Ovary (tissue), 9 donors: ENCODE results near the gene ADCK1. TPM values are rescaled to one million over a fixed set of nuclear protein-coding genes. Genes with fewer than 3 reads are reported as not detected.

Experiments
- DNase-seq, 5 donors: peaks; one replicate each; pipeline ENCODE4 v3.0.0-alpha.2; 2019 to 2020
- H3K27ac ChIP-seq, 2 donors: fragments of 200-600 bp; one replicate each; pipeline versions ENCODE4 v1.5.1 to v1.8.0; 2019 to 2022
- H3K27me3 ChIP-seq: fragments of 200-600 bp; one replicate; pipeline ENCODE4 v1.8.0; 2022
- H3K36me3 ChIP-seq: fragments of 200-600 bp; sonication (generic); one replicate; pipeline ENCODE4 v1.5.1; 2019
- H3K4me1 ChIP-seq: one replicate; pipeline ENCODE4 v1.8.1; 2013; ENCODE audit warnings: mild to moderate bottlenecking, moderate library complexity; ENCODE audit not compliant: insufficient read depth
- H3K4me3 ChIP-seq: fragments of 200-600 bp; sonication (generic); one replicate; pipeline ENCODE4 v1.5.1; 2017
- H3K9me3 ChIP-seq, 2 donors: fragments of 200-600 bp in 1 of 2; sonication (generic) in 1 of 2; one replicate each; pipeline versions ENCODE4 v1.5.1 to v1.8.1; 2013 to 2019; ENCODE audit warnings: mild to moderate bottlenecking in 1 of 2, moderate library complexity in 1 of 2
- EP300 ChIP-seq: sonication (generic); formaldehyde crosslinking; IDR thresholded peaks from one replicate; pipeline ENCODE4 v1.6.1; 2017; ENCODE audit warnings: antibody characterized with exemption
- POLR2A ChIP-seq: fragments of 450-650 bp; IDR thresholded peaks from one replicate; pipeline ENCODE4 v1.6.1; 2017; ENCODE audit warnings: antibody characterized with exemption, mild to moderate bottlenecking, moderate library complexity
- WGBS, 3 donors: extraction: QIAGEN DNeasy Blood & Tissue Kit in 1 of 3; methylation state at CpG; one replicate each; pipeline versions ENCODE4 v1.1.5 to v1.1.7; 2013 to 2017; 5-methylcytosine and 5-hydroxymethylcytosine counted together
- intact Hi-C, 4 donors: fragments of 100-400 bp; cut with DNase I; formaldehyde crosslinking; loops; one replicate each; pipeline versions ENCODE4 v1.11.0 to v1.15.1; 2022 to 2023
- polyA plus RNA-seq, 2 donors: library from polyadenylated mRNA; stranded (reverse); fragments of 200-250 nt in 1 of 2; fragments of 350-450 nt in 1 of 2; fragmentation: Illumina TruSeq in 1 of 2; extraction: RNeasy Lipid Tissue Mini Kit (QIAGEN cat#74804) in 1 of 2; gene quantifications; one replicate each; pipeline ENCODE4 v1.2.3, GENCODE V29; 2013 to 2014
- total RNA-seq, 7 donors: library from RNA; depleted of rRNA in 2 of 7; stranded (reverse); fragments of >200 nt in 2 of 7; fragmentation: NEBNext Ultra II Directional in 3 of 7; extraction: Animal tissue kit (Norgen Biotek cat#: 25700) in 3 of 7; gene quantifications; one replicate each; pipeline versions ENCODE4 v1.1.0 to v1.2.4, GENCODE V29; 2016 to 2023
- TF ChIP-seq, protein P1 (sequence below), 3 donors: fragments of 450-650 bp in 2 of 3; fragments of 200-600 bp in 1 of 3; IDR thresholded peaks; one replicate each; pipeline versions ENCODE4 v1.5.1 to v1.8.0; 2016 to 2022; ENCODE audit warnings: antibody characterized with exemption in 3 of 3, mild to moderate bottlenecking in 1 of 3
- donor health status: DM: no; HTN: no; CAD: no; lungs with moderate emphysema.
- donor health status: DM: no; HTN: no; CAD: no.
- donor health status: Bipolar disorder and iron deficiency.
- donor health status: DM: yes; HTN: yes; CAD: no.
- donor health status: DM: no; HTN: no; CAD: no.
- donor health status: DM: yes; HTN: yes; CAD: no.

Gene ADCK1
- total and polyA plus RNA-seq, 9 donors = 1.7 to 7.9 (median 6.8) TPM

DNA sequence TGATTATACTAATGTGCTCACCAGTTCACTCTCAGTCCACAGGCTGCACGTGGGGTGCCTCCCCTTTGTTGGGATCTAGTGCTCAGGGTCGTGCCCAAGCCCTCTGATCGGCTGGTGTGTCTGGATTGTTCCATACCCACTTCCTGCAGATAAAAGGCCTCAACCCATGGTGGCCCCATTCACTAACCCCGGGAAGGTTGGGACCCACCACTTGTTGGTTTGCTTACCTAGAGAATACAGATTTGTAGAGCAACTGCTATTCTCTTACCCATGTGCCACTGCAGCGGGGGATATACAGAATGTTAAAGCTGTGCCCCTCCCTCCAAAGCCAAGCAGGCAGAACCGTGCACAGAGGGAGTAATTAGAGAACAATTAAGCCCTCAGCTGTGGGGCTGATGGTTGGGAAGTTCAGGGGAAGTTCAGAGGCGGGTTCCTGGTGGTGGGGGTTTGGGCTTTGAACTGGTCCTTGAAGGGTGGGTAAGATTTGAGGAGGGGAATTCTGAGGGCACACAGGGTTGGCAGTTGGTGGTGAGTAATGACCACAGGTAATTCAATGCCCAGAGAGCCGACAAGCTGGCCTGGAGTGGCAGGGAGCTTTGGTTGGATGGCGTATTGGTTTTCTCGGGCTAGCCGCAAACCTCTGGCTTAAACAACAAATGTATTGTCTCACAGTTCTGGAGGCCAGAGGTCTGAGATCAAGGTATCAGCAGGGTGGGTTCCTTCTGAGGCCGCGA is 68.8 kb downstream of the ADCK1 start:
- Histone ChIP-seq H3K4me1 (no peaks in the 10 kb centered on the region), H3K27me3 (no peaks in the 10 kb centered on the region), H3K4me3 (no peak overlapping the region), H3K36me3 (no peaks in the 10 kb centered on the region), H3K27ac (no peak overlapping the region), H3K9me3 (no peaks in the 10 kb centered on the region)
- 82 to 86% (median 84%) methylated on average over 13 of the region's 13 CpGs for WGBS, 3 donors
- TF ChIP-seq, protein P1, sequence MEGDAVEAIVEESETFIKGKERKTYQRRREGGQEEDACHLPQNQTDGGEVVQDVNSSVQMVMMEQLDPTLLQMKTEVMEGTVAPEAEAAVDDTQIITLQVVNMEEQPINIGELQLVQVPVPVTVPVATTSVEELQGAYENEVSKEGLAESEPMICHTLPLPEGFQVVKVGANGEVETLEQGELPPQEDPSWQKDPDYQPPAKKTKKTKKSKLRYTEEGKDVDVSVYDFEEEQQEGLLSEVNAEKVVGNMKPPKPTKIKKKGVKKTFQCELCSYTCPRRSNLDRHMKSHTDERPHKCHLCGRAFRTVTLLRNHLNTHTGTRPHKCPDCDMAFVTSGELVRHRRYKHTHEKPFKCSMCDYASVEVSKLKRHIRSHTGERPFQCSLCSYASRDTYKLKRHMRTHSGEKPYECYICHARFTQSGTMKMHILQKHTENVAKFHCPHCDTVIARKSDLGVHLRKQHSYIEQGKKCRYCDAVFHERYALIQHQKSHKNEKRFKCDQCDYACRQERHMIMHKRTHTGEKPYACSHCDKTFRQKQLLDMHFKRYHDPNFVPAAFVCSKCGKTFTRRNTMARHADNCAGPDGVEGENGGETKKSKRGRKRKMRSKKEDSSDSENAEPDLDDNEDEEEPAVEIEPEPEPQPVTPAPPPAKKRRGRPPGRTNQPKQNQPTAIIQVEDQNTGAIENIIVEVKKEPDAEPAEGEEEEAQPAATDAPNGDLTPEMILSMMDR (IDR thresholded peaks at IDR 0.05) = no peak
- TF ChIP-seq EP300 (no peak), POLR2A (no peak)
- DNase-seq = no peak
- intact Hi-C loops = no loop called here

DNA sequence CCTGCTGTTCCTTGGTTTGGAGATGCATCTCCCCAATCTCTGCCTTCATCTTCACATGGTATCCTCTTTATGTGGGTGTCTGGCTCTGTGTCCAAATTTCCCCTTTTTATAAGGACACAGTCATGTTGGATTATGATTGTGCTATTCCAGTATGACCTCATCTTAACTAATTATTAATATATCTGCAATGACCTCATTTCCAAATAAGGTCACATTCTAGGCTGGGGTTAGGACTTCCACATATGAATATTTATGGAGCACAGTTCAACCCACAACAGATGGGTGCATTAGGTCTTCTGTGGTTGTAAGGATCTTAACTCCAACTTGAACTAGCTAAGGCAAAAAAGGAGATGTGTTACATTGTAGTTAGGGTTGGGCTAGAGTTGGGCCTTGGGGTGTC is 69.4 kb downstream of the ADCK1 start:
- H3K27me3 ChIP-seq = no peaks in the 10 kb centered on the region
- no peak overlapping the region for H3K27ac ChIP-seq
- no peaks in the 10 kb centered on the region for H3K4me1 ChIP-seq
- TF ChIP-seq, protein P1 (IDR thresholded peaks at IDR 0.05) = no peak
- H3K9me3 ChIP-seq = no peaks in the 10 kb centered on the region
- intact Hi-C loops = no loop called here
- H3K36me3 ChIP-seq = no peaks in the 10 kb centered on the region
- H3K4me3 ChIP-seq = no peak overlapping the region
- DNase-seq = no peak

DNA sequence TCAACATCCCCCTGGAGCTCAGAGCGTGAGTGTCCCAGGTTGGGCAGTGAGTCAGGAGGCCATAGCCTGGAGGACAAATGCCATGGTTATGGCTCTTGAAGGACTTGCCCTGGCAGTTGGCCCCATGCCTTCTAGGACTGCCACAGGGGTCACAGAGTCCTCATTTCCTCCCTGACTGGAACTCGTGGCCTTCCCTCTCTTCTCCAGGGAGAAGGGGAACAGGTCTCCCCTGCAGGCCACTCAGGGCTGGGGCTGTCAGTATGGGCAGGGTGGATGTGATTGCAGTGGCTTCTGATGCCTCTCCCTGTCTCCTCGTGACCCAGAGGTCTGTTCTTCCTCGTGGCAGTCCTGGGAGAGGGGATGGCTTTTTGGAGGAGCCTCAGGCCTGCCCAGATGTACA is 70.7 kb downstream of the ADCK1 start:
- intact Hi-C loops = no loop called here
- Histone ChIP-seq H3K27ac (no peak overlapping the region), H3K36me3 (no peaks in the 10 kb centered on the region), H3K27me3 (no peaks in the 10 kb centered on the region), H3K4me1 (no peaks in the 10 kb centered on the region), H3K9me3 (no peaks in the 10 kb centered on the region), H3K4me3 (no peak overlapping the region)
- TF ChIP-seq EP300 = no peak
- no peak for TF ChIP-seq POLR2A
- TF ChIP-seq, protein P1 (IDR thresholded peaks at IDR 0.05) = no peak
- WGBS, 3 donors = 73 to 85% (median 74%) methylated on average over 4 of the region's 4 CpGs
- no peak for DNase-seq

DNA sequence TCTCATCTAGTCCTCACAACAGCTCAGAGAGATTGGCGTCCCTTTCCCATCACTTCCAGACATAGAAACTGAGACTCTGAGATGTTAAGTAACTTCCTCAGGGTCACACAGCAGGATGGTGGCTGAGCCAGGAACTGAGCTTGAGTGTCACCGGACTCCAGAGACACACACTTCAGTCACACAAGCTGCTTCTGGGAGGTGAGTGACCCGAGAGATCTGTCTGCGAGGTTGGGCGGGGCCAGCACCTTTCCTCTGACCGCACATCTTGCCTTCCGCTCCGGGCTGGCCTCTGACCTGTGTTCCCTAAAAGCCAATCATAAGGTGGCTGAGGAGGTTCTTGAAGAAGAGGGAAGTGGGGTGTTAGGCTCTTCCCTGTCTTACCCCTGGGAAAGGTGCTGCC is 72.2 kb downstream of the ADCK1 start:
- no peaks in the 10 kb centered on the region for H3K27me3 ChIP-seq
- WGBS, 3 donors = 91 to 96% (median 95%) methylated on average over 7 to 8 of the region's 8 CpGs
- H3K27ac ChIP-seq = no peak overlapping the region
- H3K4me3 ChIP-seq = no peak overlapping the region
- H3K36me3 ChIP-seq = no peaks in the 10 kb centered on the region
- intact Hi-C loops = no loop called here
- TF ChIP-seq EP300 (no peak), POLR2A (no peak)
- TF ChIP-seq, protein P1 (IDR thresholded peaks at IDR 0.05) = no peak
- no peak for DNase-seq
- H3K4me1 ChIP-seq = no peaks in the 10 kb centered on the region
- no peaks in the 10 kb centered on the region for H3K9me3 ChIP-seq
